K562 (cell line): ENCODE results near the gene FIGNL1. TPM values are rescaled to one million over a fixed set of nuclear protein-coding genes. Genes with fewer than 3 reads are reported as not detected.

Source experiments
- CBFA2T3 ChIP-seq: fragments of 450-650 bp; IDR thresholded peaks from 2 replicates; pipeline ENCODE4 v1.6.1; 2017
- PTBP1 ChIP-seq: fragments of 200-400 bp; formaldehyde crosslinking; IDR thresholded peaks from 2 replicates; pipeline ENCODE4 v1.6.1; 2017; ENCODE audit warnings: low read depth, low read length
- TAF1 ChIP-seq: IDR thresholded peaks from 2 replicates; pipeline ENCODE4 v1.6.1; 2011; ENCODE audit warnings: mild to moderate bottlenecking, low read length, moderate library complexity; ENCODE audit not compliant: insufficient read depth, control insufficient read depth, severe bottlenecking; ENCODE audit errors: extremely low read depth
- polyA plus RNA-seq, 8 experiments: library from polyadenylated mRNA; depleted of rRNA in 4 of 8; stranded (reverse) in 5 of 8; unstranded in 3 of 8; fragments of >200 nt; fragmentation: Nextera tagmentation in 2 of 8; fragmentation: Illumina TruSeq in 1 of 8; extraction: Ambion mirVana in 2 of 8; extraction: Trizol in 1 of 8; gene quantifications; 2 replicates each; pipeline versions ENCODE4 v1.2.1 to v1.2.3, GENCODE V29; 2011 to 2014; ENCODE audit warnings: inconsistent platforms in 1 of 8, missing spikeins in 1 of 8
- total RNA-seq, 7 experiments: library from RNA; depleted of rRNA in 6 of 7; stranded (reverse); fragments of >200 nt in 6 of 7; fragmentation: Illumina TruSeq in 2 of 7; extraction: Trizol in 2 of 7; gene quantifications; 2 replicates each; pipeline versions ENCODE4 v1.2.1 to v1.2.3, GENCODE V29; 2011 to 2021; ENCODE audit warnings: low replicate concordance in 1 of 7
- TF ChIP-seq, protein P1 (sequence below): fragments of 450-650 bp; IDR thresholded peaks from 2 replicates; pipeline ENCODE4 v1.6.1; 2016; ENCODE audit warnings: mild to moderate bottlenecking, moderate library complexity

Gene FIGNL1
- total and polyA plus RNA-seq, 9 of the 15 experiments (the other 6 are each of a cell fraction or from before 2014, with no cell fraction given) = 15.5 to 48.3 (median 27.6) TPM

GRCh38 chr7:50416527-50417182, 33.5 kb downstream of the FIGNL1 start (continued):
- TF ChIP-seq, protein P1, sequence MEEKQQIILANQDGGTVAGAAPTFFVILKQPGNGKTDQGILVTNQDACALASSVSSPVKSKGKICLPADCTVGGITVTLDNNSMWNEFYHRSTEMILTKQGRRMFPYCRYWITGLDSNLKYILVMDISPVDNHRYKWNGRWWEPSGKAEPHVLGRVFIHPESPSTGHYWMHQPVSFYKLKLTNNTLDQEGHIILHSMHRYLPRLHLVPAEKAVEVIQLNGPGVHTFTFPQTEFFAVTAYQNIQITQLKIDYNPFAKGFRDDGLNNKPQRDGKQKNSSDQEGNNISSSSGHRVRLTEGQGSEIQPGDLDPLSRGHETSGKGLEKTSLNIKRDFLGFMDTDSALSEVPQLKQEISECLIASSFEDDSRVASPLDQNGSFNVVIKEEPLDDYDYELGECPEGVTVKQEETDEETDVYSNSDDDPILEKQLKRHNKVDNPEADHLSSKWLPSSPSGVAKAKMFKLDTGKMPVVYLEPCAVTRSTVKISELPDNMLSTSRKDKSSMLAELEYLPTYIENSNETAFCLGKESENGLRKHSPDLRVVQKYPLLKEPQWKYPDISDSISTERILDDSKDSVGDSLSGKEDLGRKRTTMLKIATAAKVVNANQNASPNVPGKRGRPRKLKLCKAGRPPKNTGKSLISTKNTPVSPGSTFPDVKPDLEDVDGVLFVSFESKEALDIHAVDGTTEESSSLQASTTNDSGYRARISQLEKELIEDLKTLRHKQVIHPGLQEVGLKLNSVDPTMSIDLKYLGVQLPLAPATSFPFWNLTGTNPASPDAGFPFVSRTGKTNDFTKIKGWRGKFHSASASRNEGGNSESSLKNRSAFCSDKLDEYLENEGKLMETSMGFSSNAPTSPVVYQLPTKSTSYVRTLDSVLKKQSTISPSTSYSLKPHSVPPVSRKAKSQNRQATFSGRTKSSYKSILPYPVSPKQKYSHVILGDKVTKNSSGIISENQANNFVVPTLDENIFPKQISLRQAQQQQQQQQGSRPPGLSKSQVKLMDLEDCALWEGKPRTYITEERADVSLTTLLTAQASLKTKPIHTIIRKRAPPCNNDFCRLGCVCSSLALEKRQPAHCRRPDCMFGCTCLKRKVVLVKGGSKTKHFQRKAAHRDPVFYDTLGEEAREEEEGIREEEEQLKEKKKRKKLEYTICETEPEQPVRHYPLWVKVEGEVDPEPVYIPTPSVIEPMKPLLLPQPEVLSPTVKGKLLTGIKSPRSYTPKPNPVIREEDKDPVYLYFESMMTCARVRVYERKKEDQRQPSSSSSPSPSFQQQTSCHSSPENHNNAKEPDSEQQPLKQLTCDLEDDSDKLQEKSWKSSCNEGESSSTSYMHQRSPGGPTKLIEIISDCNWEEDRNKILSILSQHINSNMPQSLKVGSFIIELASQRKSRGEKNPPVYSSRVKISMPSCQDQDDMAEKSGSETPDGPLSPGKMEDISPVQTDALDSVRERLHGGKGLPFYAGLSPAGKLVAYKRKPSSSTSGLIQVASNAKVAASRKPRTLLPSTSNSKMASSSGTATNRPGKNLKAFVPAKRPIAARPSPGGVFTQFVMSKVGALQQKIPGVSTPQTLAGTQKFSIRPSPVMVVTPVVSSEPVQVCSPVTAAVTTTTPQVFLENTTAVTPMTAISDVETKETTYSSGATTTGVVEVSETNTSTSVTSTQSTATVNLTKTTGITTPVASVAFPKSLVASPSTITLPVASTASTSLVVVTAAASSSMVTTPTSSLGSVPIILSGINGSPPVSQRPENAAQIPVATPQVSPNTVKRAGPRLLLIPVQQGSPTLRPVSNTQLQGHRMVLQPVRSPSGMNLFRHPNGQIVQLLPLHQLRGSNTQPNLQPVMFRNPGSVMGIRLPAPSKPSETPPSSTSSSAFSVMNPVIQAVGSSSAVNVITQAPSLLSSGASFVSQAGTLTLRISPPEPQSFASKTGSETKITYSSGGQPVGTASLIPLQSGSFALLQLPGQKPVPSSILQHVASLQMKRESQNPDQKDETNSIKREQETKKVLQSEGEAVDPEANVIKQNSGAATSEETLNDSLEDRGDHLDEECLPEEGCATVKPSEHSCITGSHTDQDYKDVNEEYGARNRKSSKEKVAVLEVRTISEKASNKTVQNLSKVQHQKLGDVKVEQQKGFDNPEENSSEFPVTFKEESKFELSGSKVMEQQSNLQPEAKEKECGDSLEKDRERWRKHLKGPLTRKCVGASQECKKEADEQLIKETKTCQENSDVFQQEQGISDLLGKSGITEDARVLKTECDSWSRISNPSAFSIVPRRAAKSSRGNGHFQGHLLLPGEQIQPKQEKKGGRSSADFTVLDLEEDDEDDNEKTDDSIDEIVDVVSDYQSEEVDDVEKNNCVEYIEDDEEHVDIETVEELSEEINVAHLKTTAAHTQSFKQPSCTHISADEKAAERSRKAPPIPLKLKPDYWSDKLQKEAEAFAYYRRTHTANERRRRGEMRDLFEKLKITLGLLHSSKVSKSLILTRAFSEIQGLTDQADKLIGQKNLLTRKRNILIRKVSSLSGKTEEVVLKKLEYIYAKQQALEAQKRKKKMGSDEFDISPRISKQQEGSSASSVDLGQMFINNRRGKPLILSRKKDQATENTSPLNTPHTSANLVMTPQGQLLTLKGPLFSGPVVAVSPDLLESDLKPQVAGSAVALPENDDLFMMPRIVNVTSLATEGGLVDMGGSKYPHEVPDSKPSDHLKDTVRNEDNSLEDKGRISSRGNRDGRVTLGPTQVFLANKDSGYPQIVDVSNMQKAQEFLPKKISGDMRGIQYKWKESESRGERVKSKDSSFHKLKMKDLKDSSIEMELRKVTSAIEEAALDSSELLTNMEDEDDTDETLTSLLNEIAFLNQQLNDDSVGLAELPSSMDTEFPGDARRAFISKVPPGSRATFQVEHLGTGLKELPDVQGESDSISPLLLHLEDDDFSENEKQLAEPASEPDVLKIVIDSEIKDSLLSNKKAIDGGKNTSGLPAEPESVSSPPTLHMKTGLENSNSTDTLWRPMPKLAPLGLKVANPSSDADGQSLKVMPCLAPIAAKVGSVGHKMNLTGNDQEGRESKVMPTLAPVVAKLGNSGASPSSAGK = 0 out of 2 replicates have a peak, but pooled peaks have one; percentile 17
- TF ChIP-seq TAF1 = no peak
- TF ChIP-seq PTBP1 = no peak
- TF ChIP-seq CBFA2T3 = no peak
- TF ChIP-seq, all 486 proteins: peak for 3
